HT1080 (cell line): Measurements from ENCODE around the gene LRMDA. TPM values are rescaled to one million over a fixed set of nuclear protein-coding genes. Genes with fewer than 3 reads are reported as not detected.

ENCODE experiments used
- DNase-seq: peaks from one replicate; pipeline ENCODE4 v3.0.0-alpha.2; 2015; ENCODE audit warnings: low read depth
- total RNA-seq: library from RNA; depleted of rRNA; stranded (reverse); fragments of >200 nt; shearing (Covaris generic); gene quantifications from 2 replicates; pipeline ENCODE4 v1.2.3, GENCODE V29; 2014

Gene LRMDA
- total RNA-seq, 1 experiment from 2014 or later: not detected

- no peak for DNase-seq
These were observed 42.7 kb downstream of the LRMDA start for GRCh38 chr10:75474106-75474505.

DNA sequence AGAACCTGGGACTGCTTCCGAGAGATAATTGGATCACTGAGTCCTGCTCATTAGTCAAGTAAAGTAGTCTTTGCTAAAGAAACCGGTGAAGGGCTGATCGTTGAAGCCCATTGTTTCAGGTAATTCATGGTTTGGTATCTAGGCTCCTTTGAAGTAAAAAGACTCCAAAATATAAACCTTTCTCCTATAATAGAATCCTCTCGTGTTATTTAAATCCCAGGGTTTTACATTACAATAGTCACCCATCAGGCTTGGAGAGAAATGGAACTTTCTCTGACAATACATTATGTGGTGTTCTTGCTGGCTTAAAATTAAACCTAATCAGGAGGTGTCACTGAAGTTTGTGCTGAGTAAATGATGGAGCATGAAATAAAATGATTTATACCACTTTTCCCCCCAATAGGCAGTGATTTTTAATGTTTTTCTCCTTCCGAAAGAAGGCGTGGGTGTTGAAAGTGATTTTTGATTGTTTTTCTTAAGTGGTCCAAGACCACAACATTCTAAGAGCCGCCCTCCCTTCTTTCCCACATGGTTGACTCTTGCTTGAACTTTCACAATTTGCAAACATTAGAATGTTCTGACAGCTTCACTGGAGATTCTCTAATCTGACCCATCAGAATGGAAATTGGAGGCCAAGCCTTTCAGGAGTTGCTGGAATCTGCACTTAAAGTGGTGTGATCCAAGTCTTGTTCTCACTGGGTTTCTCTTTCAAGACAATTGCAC, 44.2 kb downstream of the LRMDA start:
- no peak for DNase-seq

DNA sequence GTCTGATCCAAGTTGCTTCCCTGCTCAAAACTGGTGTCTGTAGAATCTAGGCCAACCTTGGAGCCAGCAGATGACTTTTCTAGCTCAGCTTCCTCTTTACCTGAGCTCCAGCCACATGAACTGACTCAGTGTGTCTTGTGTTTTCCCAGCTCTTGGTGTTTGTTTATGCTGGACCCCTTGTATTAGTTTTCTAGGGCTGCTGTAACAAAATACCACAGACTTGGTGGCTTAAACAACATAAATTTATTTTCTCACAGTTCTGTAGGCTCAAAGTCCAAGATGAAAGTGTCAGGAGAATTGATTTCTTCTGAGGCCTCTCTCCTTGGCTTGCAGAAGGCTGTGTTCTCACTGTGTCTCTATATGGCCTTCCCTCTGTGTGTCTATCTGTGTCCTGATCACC, 45.1 kb downstream of the LRMDA start:
- no peak for DNase-seq

DNA sequence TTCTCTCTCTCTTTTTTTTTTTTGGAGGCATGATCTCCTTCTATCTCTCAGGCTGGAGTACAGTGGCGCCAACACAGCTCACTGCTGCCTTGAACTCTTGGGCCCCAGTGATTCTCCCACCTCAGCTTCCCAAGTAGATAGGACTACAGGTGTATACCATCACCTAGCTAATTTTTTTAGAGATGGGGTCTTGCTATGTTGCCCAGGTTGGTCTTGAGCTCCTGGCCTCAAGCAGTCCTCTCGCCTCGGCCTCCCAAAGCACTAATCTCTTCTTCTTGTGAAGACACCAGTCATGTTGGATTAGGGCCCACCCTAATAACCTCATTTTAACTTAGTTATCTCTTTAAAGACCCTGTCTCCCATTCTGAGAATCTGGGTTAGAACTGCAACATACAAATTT, 45.6 kb downstream of the LRMDA start:
- no peak for DNase-seq

DNA sequence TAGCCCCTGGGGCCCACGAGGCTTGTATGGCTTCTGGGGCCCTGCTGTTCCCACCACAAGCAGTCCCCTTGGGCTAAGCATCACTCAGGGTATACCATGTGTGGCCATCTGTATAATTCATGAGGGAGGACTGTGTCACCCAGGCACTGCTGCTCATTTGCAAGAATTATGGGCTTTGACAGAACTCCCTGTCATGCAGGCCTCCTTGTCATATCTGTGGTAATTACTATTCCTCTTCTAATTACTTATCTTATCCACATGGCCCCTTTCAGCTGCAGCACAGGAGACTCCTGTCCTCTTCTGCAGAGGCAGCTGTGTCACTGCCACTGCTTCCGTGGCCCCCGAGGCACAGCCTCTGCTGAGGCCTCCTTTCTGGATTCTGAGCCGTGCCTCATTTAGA, 46.3 kb downstream of the LRMDA start:
- no peak for DNase-seq

DNA sequence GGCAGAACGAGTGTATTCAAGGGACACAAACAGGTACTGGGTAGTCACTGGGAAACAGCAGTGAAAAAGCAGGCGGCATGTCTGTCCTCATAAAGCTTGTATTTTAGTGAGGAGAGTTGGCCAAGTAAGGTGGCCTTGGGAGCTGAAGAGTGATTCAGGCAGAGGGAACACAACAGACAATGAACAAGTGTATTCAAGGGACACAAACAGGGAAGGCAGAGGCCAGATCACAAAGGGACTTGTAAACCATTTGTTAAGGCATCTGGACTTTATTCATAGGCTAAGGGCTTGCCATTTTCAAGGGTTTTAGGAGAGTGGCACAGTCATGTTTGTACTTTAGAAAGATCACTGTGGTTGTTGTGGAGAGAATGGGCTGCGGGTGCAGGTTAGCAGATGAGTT, 49.0 kb downstream of the LRMDA start:
- DNase-seq: no peak

GRCh38 chr10:75483188-75483587, 51.8 kb downstream of the LRMDA start:
- no peak for DNase-seq

DNA sequence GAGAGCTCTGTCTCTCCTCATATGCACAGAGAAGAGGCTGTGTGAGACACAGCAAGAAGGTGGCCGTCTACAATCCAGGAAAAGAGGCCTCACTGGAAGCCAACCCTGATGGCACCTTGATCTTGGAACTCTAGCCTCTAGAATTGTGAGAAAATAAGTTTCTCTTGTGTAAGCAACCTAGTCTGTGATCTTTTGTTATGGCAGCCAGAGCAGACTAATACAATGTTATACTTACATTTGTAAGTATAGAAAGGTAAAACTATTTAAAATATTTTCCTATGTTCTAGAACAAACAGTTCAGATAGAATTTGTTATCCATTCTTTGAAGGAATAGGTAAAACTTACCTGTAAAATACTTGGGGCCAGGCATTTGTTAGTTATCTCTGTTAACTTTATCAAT, 53.3 kb downstream of the LRMDA start:
- no peak for DNase-seq

DNA sequence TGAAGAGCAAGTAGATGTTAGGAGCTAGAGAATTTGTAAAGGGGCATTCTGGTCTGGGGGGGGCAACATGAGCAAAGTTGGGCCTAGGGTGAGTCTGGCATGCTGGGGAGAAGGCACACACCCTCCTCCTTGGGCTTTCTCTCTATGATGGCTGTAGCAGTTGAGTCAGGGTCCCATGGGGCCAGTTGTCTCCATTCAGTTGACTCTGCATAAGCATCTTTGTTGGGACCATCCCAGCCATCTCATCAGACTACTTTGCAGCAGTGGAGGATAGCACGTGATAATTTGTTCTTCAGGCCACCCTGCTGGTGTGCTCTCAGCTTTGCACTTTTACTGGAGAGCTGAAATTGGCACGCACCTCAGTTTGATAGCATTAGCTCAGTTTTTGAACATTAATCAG, 55.2 kb downstream of the LRMDA start:
- no peak for DNase-seq

- DNase-seq: no peak
These were observed 55.8 kb downstream of the LRMDA start for GRCh38 chr10:75487087-75487754.

GRCh38 chr10:75487755-75488125, 56.3 kb downstream of the LRMDA start:
- DNase-seq: no peak

GRCh38 chr10:75492173-75492925, 60.9 kb downstream of the LRMDA start:
- DNase-seq: peak; percentile 5

- DNase-seq: no peak
These were observed 62.0 kb downstream of the LRMDA start for GRCh38 chr10:75493464-75493863.

- DNase-seq: no peak
These were observed 64.2 kb downstream of the LRMDA start for GRCh38 chr10:75495434-75496190.

DNA sequence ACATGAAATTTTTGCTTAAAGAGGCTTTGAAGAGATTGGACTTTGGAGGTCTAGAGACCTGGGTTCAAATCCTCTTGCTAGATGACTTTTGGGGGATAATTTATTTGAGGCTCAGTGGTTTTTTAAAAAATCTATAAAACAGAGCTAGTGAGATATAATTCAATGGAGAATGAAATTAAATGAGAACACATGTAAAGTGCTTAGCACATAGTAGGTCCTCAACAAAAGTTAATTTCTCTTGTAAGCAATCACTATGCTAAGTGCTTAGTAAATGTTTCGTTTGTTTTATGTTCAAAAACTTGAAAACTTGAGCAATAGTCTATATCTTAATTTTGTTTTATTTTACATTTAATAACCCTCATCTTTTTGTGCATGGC, 64.8 kb downstream of the LRMDA start:
- DNase-seq: no peak

DNA sequence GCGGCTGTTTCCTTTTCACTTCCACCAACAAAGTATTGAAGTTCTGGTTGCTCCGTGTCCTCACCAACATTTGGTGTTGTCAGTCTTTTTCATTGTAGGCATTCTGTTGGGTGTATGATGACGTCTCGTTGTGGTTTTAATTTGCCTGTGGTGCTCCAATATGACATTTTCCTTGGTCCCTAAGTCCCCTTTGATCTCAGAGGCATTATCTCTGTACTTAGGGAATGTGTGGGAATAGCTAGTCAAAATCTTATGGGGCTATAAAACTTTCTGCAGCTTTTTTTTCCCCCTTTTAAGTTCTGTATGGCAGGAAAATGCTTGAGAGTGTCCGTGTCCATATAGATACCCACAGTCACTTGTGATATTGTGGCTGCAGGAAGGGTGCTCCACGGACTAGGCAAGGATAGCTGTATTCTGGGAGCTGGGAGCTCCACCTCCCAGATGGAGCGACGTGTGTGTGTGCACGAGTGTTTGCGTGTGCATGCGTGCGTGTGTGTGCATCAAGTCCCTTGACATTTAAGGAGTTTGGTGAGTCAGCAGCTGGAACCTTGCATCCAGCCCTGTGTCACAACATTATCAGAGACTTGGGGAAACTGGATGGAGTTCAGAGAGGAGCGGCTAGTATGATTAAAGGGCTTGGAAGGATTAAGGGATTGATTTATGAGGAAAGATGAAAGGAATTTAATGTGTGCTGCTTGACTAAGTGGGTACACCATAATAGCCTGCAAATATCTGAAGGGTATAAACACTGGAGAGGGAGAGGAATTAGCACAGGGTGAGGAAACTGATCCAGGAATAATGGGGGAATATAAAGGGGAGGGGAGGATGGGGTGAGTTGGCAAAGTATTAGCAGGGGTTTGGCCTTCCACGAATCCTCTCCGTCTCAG, 66.8 kb downstream of the LRMDA start:
- DNase-seq: no peak

DNA sequence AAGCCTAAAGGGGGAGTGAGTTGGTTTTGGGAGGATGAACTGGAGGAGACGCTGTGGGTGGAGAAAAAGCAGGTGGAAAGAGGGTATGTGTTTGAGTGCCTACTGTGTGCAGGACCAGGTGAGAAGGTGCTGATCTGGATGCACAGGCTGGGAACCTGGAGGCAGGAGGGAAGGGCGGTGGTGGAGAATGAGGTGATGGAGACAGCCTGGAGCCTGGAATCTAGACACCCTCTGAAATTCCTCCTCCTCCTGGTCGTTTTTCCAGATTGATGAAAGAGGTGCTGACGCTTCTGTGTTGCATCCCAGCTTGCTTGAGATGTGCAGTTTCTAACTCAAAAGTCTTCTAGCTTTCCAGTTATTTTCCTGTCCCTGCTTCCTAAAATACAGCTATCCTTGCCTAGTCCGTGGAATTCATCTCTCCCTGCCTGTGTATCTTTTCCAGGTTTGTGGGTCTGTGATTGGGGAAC, 67.5 kb downstream of the LRMDA start:
- DNase-seq: no peak

- no peak for DNase-seq
These were observed 68.2 kb downstream of the LRMDA start for GRCh38 chr10:75499556-75500160.

- DNase-seq: no peak
These were observed 71.0 kb downstream of the LRMDA start for GRCh38 chr10:75502389-75502788.

DNA sequence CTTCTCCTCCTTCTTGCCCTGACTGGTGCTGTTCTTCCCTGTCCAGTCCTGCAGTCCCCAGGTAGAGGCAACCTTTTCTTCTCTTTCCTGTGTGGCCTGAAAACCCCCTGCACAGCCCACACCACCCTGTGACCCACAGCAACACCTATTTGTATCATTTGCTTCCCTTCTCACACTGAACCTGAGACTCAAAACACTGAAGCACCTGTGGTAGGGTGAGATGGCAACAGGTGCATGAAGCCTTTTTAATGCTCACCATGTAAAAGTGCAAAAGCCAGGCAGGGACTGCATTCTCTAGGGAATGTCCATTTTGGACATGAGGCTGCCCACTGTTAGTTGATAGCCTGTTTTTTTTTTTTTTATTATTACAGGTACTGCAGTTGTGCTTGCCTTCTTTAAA, 71.4 kb downstream of the LRMDA start:
- no peak for DNase-seq
